ENCODE results near the gene NOTCH3. TPM values are rescaled to one million over a fixed set of nuclear protein-coding genes. Genes with fewer than 3 reads are reported as not detected.

The NOTCH3 gene
- total RNA-seq, 2 donors from 2014 or later: 31.8 to 48.0 TPM

- Histone ChIP-seq H3K4me3 (no peak overlapping the region), H3K9me3 (no peaks in the 10 kb centered on the region), H3K27me3 (replicated peaks; ENCODE audit: insufficient read depth) (no peaks in the 10 kb centered on the region), H3K36me3 (peaks cover 0 to 3% of the 10 kb centered on the region in 2 donors), H3K27ac (peak overlapping the region; percentile 73 to 80), H3K4me1 (replicated peaks) (peaks cover 28% of the 10 kb centered on the region)
- 78% methylated on average over 5 of the region's 5 CpGs for WGBS
- TF ChIP-seq, protein P1, sequence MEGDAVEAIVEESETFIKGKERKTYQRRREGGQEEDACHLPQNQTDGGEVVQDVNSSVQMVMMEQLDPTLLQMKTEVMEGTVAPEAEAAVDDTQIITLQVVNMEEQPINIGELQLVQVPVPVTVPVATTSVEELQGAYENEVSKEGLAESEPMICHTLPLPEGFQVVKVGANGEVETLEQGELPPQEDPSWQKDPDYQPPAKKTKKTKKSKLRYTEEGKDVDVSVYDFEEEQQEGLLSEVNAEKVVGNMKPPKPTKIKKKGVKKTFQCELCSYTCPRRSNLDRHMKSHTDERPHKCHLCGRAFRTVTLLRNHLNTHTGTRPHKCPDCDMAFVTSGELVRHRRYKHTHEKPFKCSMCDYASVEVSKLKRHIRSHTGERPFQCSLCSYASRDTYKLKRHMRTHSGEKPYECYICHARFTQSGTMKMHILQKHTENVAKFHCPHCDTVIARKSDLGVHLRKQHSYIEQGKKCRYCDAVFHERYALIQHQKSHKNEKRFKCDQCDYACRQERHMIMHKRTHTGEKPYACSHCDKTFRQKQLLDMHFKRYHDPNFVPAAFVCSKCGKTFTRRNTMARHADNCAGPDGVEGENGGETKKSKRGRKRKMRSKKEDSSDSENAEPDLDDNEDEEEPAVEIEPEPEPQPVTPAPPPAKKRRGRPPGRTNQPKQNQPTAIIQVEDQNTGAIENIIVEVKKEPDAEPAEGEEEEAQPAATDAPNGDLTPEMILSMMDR (IDR thresholded peaks at IDR 0.05): no peak
- TF ChIP-seq POLR2AphosphoS5 (IDR thresholded peaks at IDR 0.05): no peak
- TF ChIP-seq POLR2A (IDR thresholded peaks at IDR 0.05): no peak
- intact Hi-C loops (cut with DNase I): no loop called here
- DNase-seq (ENCODE audit: low spot score): no peak
These were observed 47.3 kb upstream of the NOTCH3 start for GRCh38 chr19:15248106-15248505.

GRCh38 chr19:15247107-15248014 lies 46.6 kb upstream of the NOTCH3 start:
- Histone ChIP-seq H3K36me3 (peaks cover 0 to 3% of the 10 kb centered on the region in 2 donors), H3K9me3 (no peaks in the 10 kb centered on the region), H3K27me3 (replicated peaks; ENCODE audit: insufficient read depth) (no peaks in the 10 kb centered on the region), H3K27ac (peak overlapping the region; percentile 73 to 80), H3K4me3 (no peak overlapping the region), H3K4me1 (replicated peaks) (peaks cover 20% of the 10 kb centered on the region)
- no peak for DNase-seq (ENCODE audit: low spot score)
- TF ChIP-seq, protein P1 (IDR thresholded peaks at IDR 0.05): no peak
- TF ChIP-seq POLR2A (IDR thresholded peaks at IDR 0.05) (no peak), POLR2AphosphoS5 (IDR thresholded peaks at IDR 0.05) (no peak)
- intact Hi-C loops (cut with DNase I): no loop called here
- WGBS: 69% methylated on average over 20 of the region's 20 CpGs

GRCh38 chr19:15246198-15246481 lies 45.3 kb upstream of the NOTCH3 start:
- no peak for TF ChIP-seq POLR2AphosphoS5 (IDR thresholded peaks at IDR 0.05)
- TF ChIP-seq POLR2A (IDR thresholded peaks at IDR 0.05): no peak
- TF ChIP-seq, protein P1 (IDR thresholded peaks at IDR 0.05): no peak
- intact Hi-C loops (cut with DNase I): no loop called here
- H3K4me3 ChIP-seq: no peak overlapping the region
- H3K4me1 ChIP-seq (replicated peaks): peaks cover 11% of the 10 kb centered on the region
- H3K36me3 ChIP-seq: peaks cover 0 to 3% of the 10 kb centered on the region in 2 donors
- no peaks in the 10 kb centered on the region for H3K27me3 ChIP-seq (replicated peaks; ENCODE audit: insufficient read depth)
- DNase-seq (ENCODE audit: low spot score): no peak
- 84% methylated on average over 5 of the region's 5 CpGs for WGBS
- H3K9me3 ChIP-seq: no peaks in the 10 kb centered on the region
- H3K27ac ChIP-seq: no peak overlapping the region

DNA sequence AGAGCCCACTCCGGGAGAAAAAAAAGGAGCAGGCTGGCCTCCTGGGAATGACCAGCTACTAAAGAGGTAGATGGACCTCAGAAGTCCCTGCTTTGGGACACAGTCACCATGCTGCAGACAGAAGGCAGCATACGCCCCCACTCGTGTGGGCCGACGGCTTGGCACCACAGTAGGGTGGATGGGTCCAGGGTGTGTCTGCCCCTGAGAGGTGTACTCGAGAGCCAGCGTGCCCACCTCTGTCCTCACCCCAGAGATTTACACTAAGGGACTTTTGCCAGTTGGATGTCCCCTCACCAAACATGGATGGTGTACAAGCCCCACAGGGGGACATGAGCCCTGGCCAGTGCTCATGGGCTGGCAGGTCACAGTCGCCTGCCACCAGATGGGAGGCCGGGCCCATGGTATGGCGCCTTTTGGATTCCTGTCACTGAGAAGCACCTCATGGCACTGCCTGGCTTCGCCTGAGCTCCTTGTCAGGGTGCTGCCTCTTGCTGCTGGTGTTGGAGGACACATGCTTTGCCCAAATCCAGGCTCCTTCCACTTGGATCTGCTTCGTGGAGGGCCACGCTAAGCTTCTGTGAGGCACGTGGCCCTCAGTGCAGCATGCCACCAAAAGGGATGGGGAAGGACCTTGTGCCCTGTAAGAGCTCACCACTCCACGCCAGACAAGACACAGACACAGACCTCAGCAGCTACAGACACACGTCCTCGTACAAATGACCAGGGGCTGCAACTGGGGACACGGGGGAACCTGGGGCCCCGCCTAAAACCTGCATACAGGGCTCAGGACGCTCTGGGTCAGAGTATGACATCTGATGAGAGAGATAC lies 44.8 kb upstream of the NOTCH3 start:
- Histone ChIP-seq H3K4me1 (replicated peaks) (peaks cover 11% of the 10 kb centered on the region), H3K36me3 (peaks cover 0 to 3% of the 10 kb centered on the region in 2 donors)
- intact Hi-C loops (cut with DNase I): no loop called here

More for the DNA sequence above, 44.8 kb upstream of the NOTCH3 start:
- TF ChIP-seq POLR2A (IDR thresholded peaks at IDR 0.05) (no peak), POLR2AphosphoS5 (IDR thresholded peaks at IDR 0.05) (no peak)
- TF ChIP-seq, protein P1 (IDR thresholded peaks at IDR 0.05): no peak
- Histone ChIP-seq H3K27me3 (replicated peaks; ENCODE audit: insufficient read depth) (no peaks in the 10 kb centered on the region), H3K27ac (no peak overlapping the region), H3K4me3 (no peak overlapping the region), H3K9me3 (no peaks in the 10 kb centered on the region)
- no peak for DNase-seq (ENCODE audit: low spot score)
- WGBS: 91% methylated on average over 18 of the region's 20 CpGs
